ENCODE results near the gene DCTN3. TPM values are rescaled to one million over a fixed set of nuclear protein-coding genes. Genes with fewer than 3 reads are reported as not detected.

The DCTN3 gene
- total RNA-seq, 1 donor from 2014 or later: 135 TPM

DNA sequence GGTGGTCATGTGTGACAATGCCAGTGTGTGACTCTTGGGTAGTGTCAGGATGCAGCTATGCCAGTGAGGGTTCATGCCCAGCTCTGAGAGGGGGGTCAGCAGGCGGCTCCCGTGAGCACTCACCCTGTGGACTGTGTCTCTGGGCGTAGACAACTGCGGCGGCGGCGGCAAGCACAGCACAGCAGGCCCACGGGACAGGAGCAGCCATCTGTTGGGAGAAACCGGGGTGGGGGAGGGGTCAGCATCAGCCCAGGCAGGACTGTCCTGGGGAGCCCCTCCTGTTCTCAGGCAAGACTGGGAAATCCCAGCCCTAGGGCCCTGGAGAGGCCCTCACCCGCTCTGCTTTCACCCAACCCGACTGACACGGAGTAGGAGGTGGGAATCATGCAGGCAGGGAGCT, 51.5 kb downstream of the DCTN3 start:
- intact Hi-C loops (cut with micrococcal nuclease): no loop called here
- Histone ChIP-seq H3K4me1 (peaks cover 3% of the 10 kb centered on the region), H3K36me3 (no peaks in the 10 kb centered on the region), H3K27ac (replicated peaks) (no peak overlapping the region), H3K4me3 (no peak overlapping the region), H3K27me3 (ENCODE audit: low read depth) (peaks cover 31% of the 10 kb centered on the region), H3K9me3 (replicated peaks) (no peaks in the 10 kb centered on the region)
- DNase-seq: no peak
- TF ChIP-seq, protein P1, sequence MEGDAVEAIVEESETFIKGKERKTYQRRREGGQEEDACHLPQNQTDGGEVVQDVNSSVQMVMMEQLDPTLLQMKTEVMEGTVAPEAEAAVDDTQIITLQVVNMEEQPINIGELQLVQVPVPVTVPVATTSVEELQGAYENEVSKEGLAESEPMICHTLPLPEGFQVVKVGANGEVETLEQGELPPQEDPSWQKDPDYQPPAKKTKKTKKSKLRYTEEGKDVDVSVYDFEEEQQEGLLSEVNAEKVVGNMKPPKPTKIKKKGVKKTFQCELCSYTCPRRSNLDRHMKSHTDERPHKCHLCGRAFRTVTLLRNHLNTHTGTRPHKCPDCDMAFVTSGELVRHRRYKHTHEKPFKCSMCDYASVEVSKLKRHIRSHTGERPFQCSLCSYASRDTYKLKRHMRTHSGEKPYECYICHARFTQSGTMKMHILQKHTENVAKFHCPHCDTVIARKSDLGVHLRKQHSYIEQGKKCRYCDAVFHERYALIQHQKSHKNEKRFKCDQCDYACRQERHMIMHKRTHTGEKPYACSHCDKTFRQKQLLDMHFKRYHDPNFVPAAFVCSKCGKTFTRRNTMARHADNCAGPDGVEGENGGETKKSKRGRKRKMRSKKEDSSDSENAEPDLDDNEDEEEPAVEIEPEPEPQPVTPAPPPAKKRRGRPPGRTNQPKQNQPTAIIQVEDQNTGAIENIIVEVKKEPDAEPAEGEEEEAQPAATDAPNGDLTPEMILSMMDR (IDR thresholded peaks at IDR 0.05; ENCODE audit: borderline replicate concordance): no peak

DNA sequence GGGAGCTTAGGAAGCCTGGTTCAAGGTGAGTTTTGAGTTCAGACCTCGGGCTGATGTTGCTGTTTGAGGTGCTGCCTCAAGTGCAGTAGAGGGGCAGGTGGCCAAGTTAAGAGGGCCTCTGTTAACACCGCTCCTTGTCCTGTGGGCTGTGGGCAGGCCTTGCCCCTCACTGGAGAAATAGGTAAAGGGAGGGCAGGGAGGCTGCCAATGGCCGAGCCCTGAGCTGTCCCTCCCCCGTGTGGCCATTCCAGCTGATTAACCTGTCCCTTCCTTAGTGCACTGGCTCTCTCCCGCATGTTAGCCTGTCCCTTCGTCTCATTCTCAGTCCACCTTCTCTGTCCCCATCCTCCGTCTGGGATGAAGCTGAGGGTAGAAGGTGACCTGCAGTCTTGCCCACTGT, 52.2 kb downstream of the DCTN3 start:
- no peak for DNase-seq
- Histone ChIP-seq H3K4me1 (peaks cover 3% of the 10 kb centered on the region), H3K36me3 (no peaks in the 10 kb centered on the region), H3K27ac (replicated peaks) (no peak overlapping the region), H3K27me3 (ENCODE audit: low read depth) (peaks cover 31% of the 10 kb centered on the region), H3K4me3 (no peak overlapping the region), H3K9me3 (replicated peaks) (no peaks in the 10 kb centered on the region)
- TF ChIP-seq, protein P1 (IDR thresholded peaks at IDR 0.05; ENCODE audit: borderline replicate concordance): no peak
- intact Hi-C loops (cut with micrococcal nuclease): no loop called here

DNA sequence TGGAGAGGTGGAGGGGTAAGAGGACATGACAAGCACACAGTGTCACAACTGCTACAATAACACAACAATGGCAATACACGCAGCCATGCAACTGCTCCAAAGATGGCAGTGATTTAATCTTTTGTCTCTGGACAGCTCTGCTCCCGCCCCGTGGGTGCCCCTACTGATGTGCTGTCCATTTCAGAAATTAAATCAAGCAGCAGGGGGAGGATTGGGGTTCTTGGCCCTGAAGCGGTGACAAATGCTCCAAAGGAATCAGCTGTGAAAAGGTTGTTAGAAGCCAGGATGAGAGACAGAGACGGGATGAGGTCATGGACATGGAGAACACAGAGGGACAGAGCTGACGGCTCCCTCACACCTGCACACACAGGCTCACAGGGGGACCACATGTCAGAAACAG, 53.3 kb downstream of the DCTN3 start:
- H3K4me1 ChIP-seq: peaks cover 3% of the 10 kb centered on the region
- TF ChIP-seq, protein P1 (IDR thresholded peaks at IDR 0.05; ENCODE audit: borderline replicate concordance): no peak
- peaks cover 31% of the 10 kb centered on the region for H3K27me3 ChIP-seq (ENCODE audit: low read depth)
- H3K36me3 ChIP-seq: no peaks in the 10 kb centered on the region
- intact Hi-C loops (cut with micrococcal nuclease): no loop called here
- no peak overlapping the region for H3K27ac ChIP-seq (replicated peaks)
- no peaks in the 10 kb centered on the region for H3K9me3 ChIP-seq (replicated peaks)
- no peak overlapping the region for H3K4me3 ChIP-seq
- no peak for DNase-seq

- no peak overlapping the region for H3K4me3 ChIP-seq
- intact Hi-C loops (cut with micrococcal nuclease): no loop called here
- DNase-seq: peak; percentile 5
- H3K27ac ChIP-seq (replicated peaks): no peak overlapping the region
- peaks cover 3% of the 10 kb centered on the region for H3K4me1 ChIP-seq
- H3K36me3 ChIP-seq: no peaks in the 10 kb centered on the region
- peaks cover 31% of the 10 kb centered on the region for H3K27me3 ChIP-seq (ENCODE audit: low read depth)
- TF ChIP-seq, protein P1 (IDR thresholded peaks at IDR 0.05; ENCODE audit: borderline replicate concordance): no peak
- no peaks in the 10 kb centered on the region for H3K9me3 ChIP-seq (replicated peaks)
Observed at GRCh38 chr9:34566322-34566721, 54.0 kb downstream of the DCTN3 start.

DNA sequence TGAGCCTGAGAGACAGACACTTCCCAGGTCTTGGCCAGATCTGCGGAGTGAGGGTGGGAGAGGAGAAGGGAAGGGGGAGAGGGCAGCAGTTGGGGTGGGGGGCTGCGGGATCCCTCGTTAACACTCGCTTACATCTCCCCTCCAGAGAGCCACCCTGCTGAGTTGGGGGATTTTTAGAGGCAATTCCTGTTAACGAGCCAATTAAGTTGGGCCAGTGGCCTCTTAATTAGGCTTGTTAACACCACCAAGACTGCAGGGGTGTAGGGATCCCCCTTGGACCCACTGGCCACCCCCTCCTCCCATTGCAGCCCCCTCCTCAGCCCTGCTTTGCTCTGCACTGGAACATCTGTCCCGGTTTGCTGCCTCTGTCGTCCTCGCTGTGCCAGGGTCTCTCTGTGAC, 54.4 kb downstream of the DCTN3 start:
- TF ChIP-seq, protein P1 (IDR thresholded peaks at IDR 0.05; ENCODE audit: borderline replicate concordance): no peak
- Histone ChIP-seq H3K27ac (replicated peaks) (no peak overlapping the region), H3K4me1 (peaks cover 5% of the 10 kb centered on the region), H3K9me3 (replicated peaks) (no peaks in the 10 kb centered on the region), H3K36me3 (no peaks in the 10 kb centered on the region), H3K4me3 (no peak overlapping the region), H3K27me3 (ENCODE audit: low read depth) (peaks cover 34% of the 10 kb centered on the region)
- DNase-seq: no peak
- intact Hi-C loops (cut with micrococcal nuclease): no loop called here

- no peaks in the 10 kb centered on the region for H3K9me3 ChIP-seq (replicated peaks)
- TF ChIP-seq, protein P1 (IDR thresholded peaks at IDR 0.05; ENCODE audit: borderline replicate concordance): no peak
- H3K27me3 ChIP-seq (ENCODE audit: low read depth): peaks cover 44% of the 10 kb centered on the region
- no peak for DNase-seq
- H3K27ac ChIP-seq (replicated peaks): no peak overlapping the region
- peaks cover 15% of the 10 kb centered on the region for H3K4me1 ChIP-seq
- intact Hi-C loops (cut with micrococcal nuclease): no loop called here
- H3K4me3 ChIP-seq: no peak overlapping the region
- H3K36me3 ChIP-seq: no peaks in the 10 kb centered on the region
Observed at GRCh38 chr9:34564617-34565016, 55.7 kb downstream of the DCTN3 start.
